ENCODE measurements around the gene GPR160. TPM values are rescaled to one million over a fixed set of nuclear protein-coding genes. Genes with fewer than 3 reads are reported as not detected.

The GPR160 gene
- total and polyA plus RNA-seq, 7 experiments from 2014 or later = 6.1 to 44.3 (median 17.1) TPM

DNA sequence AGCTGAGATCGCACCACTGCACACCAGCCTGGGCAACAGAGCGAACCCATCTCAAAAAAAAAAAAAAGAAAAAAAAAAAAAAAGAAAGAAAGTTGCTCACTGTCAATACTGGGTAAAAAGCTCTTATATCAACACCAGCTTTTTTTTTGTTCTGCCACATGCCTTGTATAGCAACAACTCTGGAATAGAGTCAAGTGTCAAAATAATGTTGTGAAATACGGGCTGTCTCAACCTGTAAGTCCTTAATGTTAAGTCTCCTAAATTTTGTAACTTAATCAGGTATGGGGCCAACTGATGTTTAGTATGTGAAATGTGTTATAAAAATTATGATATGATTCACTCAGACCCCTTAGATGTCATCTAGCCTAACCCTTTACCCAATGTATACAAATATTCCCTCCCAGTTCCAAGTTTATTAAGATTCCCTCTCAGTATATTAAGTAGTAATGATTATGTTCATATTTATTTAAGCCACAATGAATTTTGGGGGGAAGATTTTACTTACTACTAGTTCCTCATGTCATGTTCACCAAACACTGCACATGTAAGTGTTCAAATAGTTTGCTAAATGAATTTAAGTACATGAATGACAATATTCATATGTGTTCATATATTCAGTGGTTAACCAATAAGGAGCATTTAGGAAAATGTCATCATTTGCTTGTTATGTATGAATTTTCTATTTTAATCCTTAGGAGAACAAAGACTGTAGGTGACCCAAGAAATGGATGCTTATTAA, 52.2 kb downstream of the GPR160 start:
- H3K27me3 Mint-ChIP-seq = no peaks in the 10 kb centered on the region
- ChIA-PET POLR2A (interaction anchor here (0.6 to 2.0 kb wide), 2 partner anchors 9 to 33 kb away, joined by 3 to 6 read pairs; no protein-coding TSS in a partner anchor), CTCF (no interaction called here)
- peaks cover 0 to 51% (median 15%) of the 10 kb centered on the region in 3 experiments for H3K36me3 ChIP-seq (ENCODE audit: control insufficient read depth in 2 of 3, insufficient read depth in 3 of 3, low read length in 3 of 3)
- peak overlapping the region; percentile 9 for H3K27ac ChIP-seq (ENCODE audit: low read depth, low read length)
- no peak overlapping the region for H3K4me3 Mint-ChIP-seq
- peaks cover 0 to 40% (median 23%) of the 10 kb centered on the region in 5 donors for H3K36me3 Mint-ChIP-seq
- peak overlapping the region in 7 of 9 donors; percentile 3 to 65 (median 54) for H3K27ac Mint-ChIP-seq
- no peak overlapping the region for H3K4me3 ChIP-seq (ENCODE audit: low read length)
- no peak for ATAC-seq
- H3K4me1 Mint-ChIP-seq = peaks cover 0 to 19% (median 9%) of the 10 kb centered on the region in 7 donors
- peaks cover 0 to 1% (median 0%) of the 10 kb centered on the region in 11 donors for H3K9me3 Mint-ChIP-seq
- no peaks in the 10 kb centered on the region for H3K9me3 ChIP-seq (ENCODE audit: control insufficient read depth in 2 of 3, low read length in 3 of 3)
- DNase-seq = no peak
- intact Hi-C loops (cut with micrococcal nuclease) = loop anchor here (2.0 to 5.0 kb wide), 3 partner anchors 15 to 51 kb away; no protein-coding TSS in a partner anchor
- no peaks in the 10 kb centered on the region for H3K27me3 ChIP-seq (ENCODE audit: control insufficient read depth in 2 of 2, insufficient read depth in 2 of 2, low read length in 2 of 2)
- H3K4me1 ChIP-seq (ENCODE audit: control insufficient read depth in 2 of 2, insufficient read depth in 2 of 2, low read length in 2 of 2) = no peaks in the 10 kb centered on the region

DNA sequence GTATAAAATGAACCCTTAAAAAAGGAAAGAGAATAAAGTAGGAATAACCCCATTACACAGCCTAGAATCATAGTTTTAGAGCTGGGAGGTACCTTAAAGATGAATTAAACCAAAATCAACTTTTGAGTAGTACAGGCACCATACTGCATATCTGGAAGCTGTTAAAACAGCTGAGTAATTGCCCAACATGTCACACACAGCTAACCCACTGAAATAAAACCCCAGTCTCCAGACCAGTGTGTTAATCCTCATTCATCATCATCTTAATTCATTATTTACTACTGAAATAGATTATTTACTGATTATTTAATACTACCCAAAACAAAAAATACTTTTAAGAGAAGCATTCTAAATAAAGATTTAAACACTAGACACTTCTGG, 52.8 kb downstream of the GPR160 start:
- intact Hi-C loops (cut with micrococcal nuclease) = loop anchor here in 1 of 2 donors (2.0 to 5.0 kb wide), 2 partner anchors 14 to 37 kb away; no protein-coding TSS in a partner anchor
- POLR2A ChIA-PET = no interaction called here
- Mint-ChIP-seq H3K9me3 (peaks cover 0 to 1% (median 0%) of the 10 kb centered on the region in 11 donors), H3K4me1 (peaks cover 0 to 20% (median 9%) of the 10 kb centered on the region in 7 donors), H3K27me3 (no peaks in the 10 kb centered on the region), H3K4me3 (no peak overlapping the region), H3K27ac (peak overlapping the region in 7 of 9 donors; percentile 3 to 78 (median 35)), H3K36me3 (peaks cover 3 to 41% (median 23%) of the 10 kb centered on the region in 5 donors)
- peaks cover 0 to 47% (median 11%) of the 10 kb centered on the region in 3 experiments for H3K36me3 ChIP-seq (ENCODE audit: control insufficient read depth in 2 of 3, insufficient read depth in 3 of 3, low read length in 3 of 3)
- no peaks in the 10 kb centered on the region for H3K9me3 ChIP-seq (ENCODE audit: control insufficient read depth in 2 of 3, low read length in 3 of 3)
- no peak overlapping the region for H3K4me3 ChIP-seq (ENCODE audit: low read length)
- peak overlapping the region; percentile 9 for H3K27ac ChIP-seq (ENCODE audit: low read depth, low read length)
- CTCF ChIA-PET = no interaction called here
- no peak for ATAC-seq
- no peaks in the 10 kb centered on the region for H3K27me3 ChIP-seq (ENCODE audit: control insufficient read depth in 2 of 2, insufficient read depth in 2 of 2, low read length in 2 of 2)
- no peak for DNase-seq
- H3K4me1 ChIP-seq (ENCODE audit: control insufficient read depth in 2 of 2, insufficient read depth in 2 of 2, low read length in 2 of 2) = no peaks in the 10 kb centered on the region

DNA sequence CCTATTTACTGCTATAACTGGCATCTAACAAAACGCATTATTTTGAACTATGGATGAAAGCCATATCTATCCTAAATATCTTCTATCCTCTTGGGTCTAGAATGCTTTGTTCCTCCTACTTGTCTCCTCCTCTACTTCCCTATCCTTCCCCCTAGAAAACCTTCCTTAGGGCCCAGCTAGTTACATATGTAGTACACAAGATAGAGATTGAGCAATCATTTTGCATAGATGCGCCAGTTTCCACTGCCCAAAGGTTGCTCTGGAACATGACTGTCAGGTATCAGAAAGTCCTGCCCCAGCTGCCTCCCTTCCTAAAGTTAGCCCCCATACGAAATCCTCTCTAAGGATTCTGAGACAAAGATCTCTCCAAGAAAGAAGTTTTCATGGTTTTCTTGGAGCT, 55.1 kb downstream of the GPR160 start:
- no peaks in the 10 kb centered on the region for H3K9me3 ChIP-seq (ENCODE audit: control insufficient read depth in 2 of 3, low read length in 3 of 3)
- Mint-ChIP-seq H3K4me1 (peaks cover 0 to 20% (median 9%) of the 10 kb centered on the region in 7 donors), H3K9me3 (peaks cover 0 to 1% (median 0%) of the 10 kb centered on the region in 11 donors), H3K36me3 (peaks cover 4 to 56% (median 36%) of the 10 kb centered on the region in 5 donors), H3K4me3 (no peak overlapping the region), H3K27me3 (no peaks in the 10 kb centered on the region), H3K27ac (peak overlapping the region; percentile 6 to 68 (median 29))
- POLR2A ChIA-PET = interaction anchor here (0.5 to 0.7 kb wide), 3 partner anchors 43 to 200 kb away, joined by 3 to 4 read pairs (median 3); no protein-coding TSS in a partner anchor
- DNase-seq (no peak), ATAC-seq (no peak)
- H3K4me3 ChIP-seq (ENCODE audit: low read length) = no peak overlapping the region
- no peak overlapping the region for H3K27ac ChIP-seq (ENCODE audit: low read depth, low read length)
- CTCF ChIA-PET = no interaction called here
- no peaks in the 10 kb centered on the region for H3K27me3 ChIP-seq (ENCODE audit: control insufficient read depth in 2 of 2, insufficient read depth in 2 of 2, low read length in 2 of 2)
- intact Hi-C loops (cut with micrococcal nuclease) = loop anchor here in 1 of 2 donors (5.0 kb wide), 1 partner anchor 34 kb away; no protein-coding TSS in a partner anchor
- H3K4me1 ChIP-seq (ENCODE audit: control insufficient read depth in 2 of 2, insufficient read depth in 2 of 2, low read length in 2 of 2) = no peaks in the 10 kb centered on the region
- peaks cover 7 to 48% (median 13%) of the 10 kb centered on the region in 3 experiments for H3K36me3 ChIP-seq (ENCODE audit: control insufficient read depth in 2 of 3, insufficient read depth in 3 of 3, low read length in 3 of 3)

DNA sequence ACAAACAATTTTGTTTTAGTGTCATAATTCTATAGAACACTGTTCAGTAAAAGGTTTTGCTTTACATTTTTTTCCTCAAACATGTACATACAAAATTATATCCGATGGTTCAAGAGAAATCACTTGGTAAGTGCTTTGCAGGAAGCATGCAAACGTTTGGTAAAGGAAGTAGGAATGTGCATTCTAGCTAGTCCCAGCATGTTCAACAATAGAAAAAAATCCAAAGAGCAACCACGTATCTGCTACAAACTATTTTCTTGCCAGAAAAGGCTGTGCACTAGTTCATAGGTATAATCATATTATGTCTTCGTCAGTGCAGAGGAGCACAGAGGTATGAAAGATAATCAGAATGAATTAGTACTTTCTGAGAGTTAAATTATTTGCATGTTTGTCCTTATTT, 58.0 kb downstream of the GPR160 start:
- intact Hi-C loops (cut with micrococcal nuclease) = loop anchor here in 1 of 2 donors (5.0 kb wide), 1 partner anchor 233 kb away; no protein-coding TSS in a partner anchor
- no peak for ATAC-seq
- H3K36me3 Mint-ChIP-seq = peaks cover 4 to 73% (median 41%) of the 10 kb centered on the region in 5 donors

DNA sequence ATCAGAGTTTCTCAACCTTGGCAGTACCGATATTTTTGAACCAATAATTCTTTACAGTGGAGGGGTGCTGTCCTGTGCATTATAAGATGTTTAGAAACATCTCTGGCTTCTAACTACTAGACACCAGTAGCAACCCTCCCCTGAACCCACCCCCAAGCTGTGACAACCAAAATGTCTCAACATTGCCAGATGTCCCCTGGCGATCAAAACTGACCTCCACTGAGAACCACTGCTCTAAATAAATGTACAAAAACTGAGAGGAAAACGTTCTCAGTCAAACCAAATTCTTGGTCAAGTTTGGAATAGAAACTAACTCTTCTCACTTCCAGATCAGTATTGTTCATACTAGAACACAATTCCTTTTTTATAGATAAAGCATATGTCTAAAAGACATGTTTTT, 58.5 kb downstream of the GPR160 start:
- ChIA-PET POLR2A (no interaction called here), CTCF (no interaction called here)
- Mint-ChIP-seq H3K27ac (peak overlapping the region in 2 of 9 donors; percentile 1 to 9), H3K36me3 (peaks cover 4 to 73% (median 42%) of the 10 kb centered on the region in 5 donors), H3K9me3 (peaks cover 0 to 1% (median 0%) of the 10 kb centered on the region in 11 donors), H3K4me3 (no peak overlapping the region), H3K4me1 (peaks cover 0 to 34% (median 18%) of the 10 kb centered on the region in 7 donors), H3K27me3 (no peaks in the 10 kb centered on the region)
- Histone ChIP-seq H3K4me1 (ENCODE audit: control insufficient read depth in 2 of 2, insufficient read depth in 2 of 2, low read length in 2 of 2) (no peaks in the 10 kb centered on the region), H3K27ac (ENCODE audit: low read depth, low read length) (no peak overlapping the region), H3K27me3 (ENCODE audit: control insufficient read depth in 2 of 2, insufficient read depth in 2 of 2, low read length in 2 of 2) (no peaks in the 10 kb centered on the region), H3K9me3 (ENCODE audit: control insufficient read depth in 2 of 3, low read length in 3 of 3) (no peaks in the 10 kb centered on the region), H3K36me3 (ENCODE audit: control insufficient read depth in 2 of 3, insufficient read depth in 3 of 3, low read length in 3 of 3) (peaks cover 7 to 61% (median 27%) of the 10 kb centered on the region in 3 experiments), H3K4me3 (ENCODE audit: low read length) (no peak overlapping the region)
- no peak for ATAC-seq
- DNase-seq = no peak
- intact Hi-C loops (cut with micrococcal nuclease) = loop anchor here in 1 of 2 donors (5.0 kb wide), 1 partner anchor 234 kb away; no protein-coding TSS in a partner anchor

More for the DNA sequence above, 58.0 kb downstream of the GPR160 start:
- H3K4me1 ChIP-seq (ENCODE audit: control insufficient read depth in 2 of 2, insufficient read depth in 2 of 2, low read length in 2 of 2) = no peaks in the 10 kb centered on the region
- Mint-ChIP-seq H3K4me1 (peaks cover 0 to 34% (median 18%) of the 10 kb centered on the region in 7 donors), H3K9me3 (peaks cover 0 to 1% (median 0%) of the 10 kb centered on the region in 11 donors), H3K27ac (peak overlapping the region in 3 of 9 donors; percentile 34 to 67 (median 50)), H3K4me3 (no peak overlapping the region), H3K27me3 (no peaks in the 10 kb centered on the region)
- H3K4me3 ChIP-seq (ENCODE audit: low read length) = no peak overlapping the region
- H3K9me3 ChIP-seq (ENCODE audit: control insufficient read depth in 2 of 3, low read length in 3 of 3) = no peaks in the 10 kb centered on the region
- H3K27me3 ChIP-seq (ENCODE audit: control insufficient read depth in 2 of 2, insufficient read depth in 2 of 2, low read length in 2 of 2) = no peaks in the 10 kb centered on the region
- no peak for DNase-seq
- peaks cover 7 to 55% (median 27%) of the 10 kb centered on the region in 3 experiments for H3K36me3 ChIP-seq (ENCODE audit: control insufficient read depth in 2 of 3, insufficient read depth in 3 of 3, low read length in 3 of 3)
- ChIA-PET POLR2A (no interaction called here), CTCF (no interaction called here)
- no peak overlapping the region for H3K27ac ChIP-seq (ENCODE audit: low read depth, low read length)

DNA sequence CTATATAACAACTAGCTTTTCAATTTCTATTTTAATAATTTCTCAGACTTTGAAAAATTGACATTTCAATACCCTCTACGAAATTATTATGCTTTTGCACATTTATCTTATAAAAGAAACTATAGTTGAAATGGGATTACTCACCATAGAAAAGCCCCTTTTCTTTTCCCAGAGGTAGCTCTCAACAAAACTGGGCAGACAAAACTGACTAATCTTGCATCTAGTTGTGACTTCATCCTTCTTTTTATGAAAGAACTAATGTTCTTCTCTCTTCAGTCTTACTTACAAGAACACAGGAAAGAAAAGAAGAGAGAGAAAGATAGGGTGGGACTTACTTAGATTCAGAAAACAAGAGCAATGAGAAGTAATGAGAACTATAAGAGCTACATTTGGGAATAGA, 61.0 kb downstream of the GPR160 start:
- Mint-ChIP-seq H3K36me3 (peaks cover 12 to 71% (median 44%) of the 10 kb centered on the region in 5 donors), H3K4me1 (peaks cover 2 to 34% (median 18%) of the 10 kb centered on the region in 7 donors), H3K4me3 (no peak overlapping the region), H3K27ac (peak overlapping the region in 6 of 9 donors; percentile 34 to 67 (median 54)), H3K9me3 (peaks cover 0 to 1% (median 0%) of the 10 kb centered on the region in 11 donors), H3K27me3 (no peaks in the 10 kb centered on the region)
- H3K27me3 ChIP-seq (ENCODE audit: control insufficient read depth in 2 of 2, insufficient read depth in 2 of 2, low read length in 2 of 2) = no peaks in the 10 kb centered on the region
- no peak overlapping the region for H3K27ac ChIP-seq (ENCODE audit: low read depth, low read length)
- intact Hi-C loops (cut with micrococcal nuclease) = loop anchor here in 1 of 2 donors (1.0 to 5.0 kb wide), 2 partner anchors 61 to 236 kb away; partner anchors contain the start of gene GPR160
- ATAC-seq (no peak), DNase-seq (no peak)
- H3K4me1 ChIP-seq (ENCODE audit: control insufficient read depth in 2 of 2, insufficient read depth in 2 of 2, low read length in 2 of 2) = no peaks in the 10 kb centered on the region
- ChIA-PET POLR2A (interaction anchor here (1.0 to 2.1 kb wide), 3 partner anchors 10 to 133 kb away, joined by 3 to 6 read pairs (median 5); partner anchors contain the start of gene SEC62), CTCF (interaction anchor here (1.0 kb wide), 1 partner anchor 236 kb away, joined by 4 read pairs; no protein-coding TSS in a partner anchor)
- H3K4me3 ChIP-seq (ENCODE audit: low read length) = no peak overlapping the region
- H3K9me3 ChIP-seq (ENCODE audit: control insufficient read depth in 2 of 3, low read length in 3 of 3) = no peaks in the 10 kb centered on the region
- H3K36me3 ChIP-seq (ENCODE audit: control insufficient read depth in 2 of 3, insufficient read depth in 3 of 3, low read length in 3 of 3) = peaks cover 16 to 63% (median 27%) of the 10 kb centered on the region in 3 experiments
